ENCODE results near the gene CCDC88B.

CCDC88B gene

GRCh38 chr11:64347193-64347867 lies 7.3 kb downstream of the CCDC88B start:
- TF ChIP-seq, protein P1, sequence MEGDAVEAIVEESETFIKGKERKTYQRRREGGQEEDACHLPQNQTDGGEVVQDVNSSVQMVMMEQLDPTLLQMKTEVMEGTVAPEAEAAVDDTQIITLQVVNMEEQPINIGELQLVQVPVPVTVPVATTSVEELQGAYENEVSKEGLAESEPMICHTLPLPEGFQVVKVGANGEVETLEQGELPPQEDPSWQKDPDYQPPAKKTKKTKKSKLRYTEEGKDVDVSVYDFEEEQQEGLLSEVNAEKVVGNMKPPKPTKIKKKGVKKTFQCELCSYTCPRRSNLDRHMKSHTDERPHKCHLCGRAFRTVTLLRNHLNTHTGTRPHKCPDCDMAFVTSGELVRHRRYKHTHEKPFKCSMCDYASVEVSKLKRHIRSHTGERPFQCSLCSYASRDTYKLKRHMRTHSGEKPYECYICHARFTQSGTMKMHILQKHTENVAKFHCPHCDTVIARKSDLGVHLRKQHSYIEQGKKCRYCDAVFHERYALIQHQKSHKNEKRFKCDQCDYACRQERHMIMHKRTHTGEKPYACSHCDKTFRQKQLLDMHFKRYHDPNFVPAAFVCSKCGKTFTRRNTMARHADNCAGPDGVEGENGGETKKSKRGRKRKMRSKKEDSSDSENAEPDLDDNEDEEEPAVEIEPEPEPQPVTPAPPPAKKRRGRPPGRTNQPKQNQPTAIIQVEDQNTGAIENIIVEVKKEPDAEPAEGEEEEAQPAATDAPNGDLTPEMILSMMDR (IDR thresholded peaks at IDR 0.05; ENCODE audit: low read depth, low read length), result no peak
- no peak overlapping the region for H3K4me3 ChIP-seq (ENCODE audit: low read depth, low read length)

GRCh38 chr11:64348383-64349024 lies 8.5 kb downstream of the CCDC88B start:
- TF ChIP-seq, protein P1 (IDR thresholded peaks at IDR 0.05; ENCODE audit: low read depth, low read length), result no peak

GRCh38 chr11:64349025-64349387 lies 9.0 kb downstream of the CCDC88B start:
- TF ChIP-seq, protein P1 (IDR thresholded peaks at IDR 0.05; ENCODE audit: low read depth, low read length), result no peak
- no peak overlapping the region for H3K4me3 ChIP-seq (ENCODE audit: low read depth, low read length)

More at GRCh38 chr11:64348383-64349024, 8.5 kb downstream of the CCDC88B start:
- H3K4me3 ChIP-seq (ENCODE audit: low read depth, low read length), result no peak overlapping the region

DNA sequence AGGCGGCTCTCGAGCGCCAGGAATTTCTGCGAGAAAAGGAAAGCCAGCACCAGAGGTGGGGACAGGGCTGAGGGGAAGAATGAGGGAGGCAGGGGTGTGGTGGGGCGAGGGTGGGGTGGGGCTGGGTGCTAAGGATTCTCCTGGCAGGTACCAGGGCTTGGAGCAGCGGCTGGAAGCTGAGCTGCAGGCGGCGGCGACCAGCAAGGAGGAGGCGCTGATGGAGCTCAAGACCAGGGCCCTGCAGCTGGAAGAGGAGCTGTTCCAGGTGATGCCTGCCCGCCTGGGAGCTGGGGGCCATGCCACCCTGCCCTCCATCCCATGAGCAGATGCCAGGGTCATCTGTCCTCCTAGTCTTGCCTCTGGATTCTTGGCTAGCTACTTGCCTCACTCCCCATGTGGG lies 9.4 kb downstream of the CCDC88B start:
- H3K4me3 ChIP-seq (ENCODE audit: low read depth, low read length), result no peak overlapping the region
- TF ChIP-seq, protein P1 (IDR thresholded peaks at IDR 0.05; ENCODE audit: low read depth, low read length), result no peak

DNA sequence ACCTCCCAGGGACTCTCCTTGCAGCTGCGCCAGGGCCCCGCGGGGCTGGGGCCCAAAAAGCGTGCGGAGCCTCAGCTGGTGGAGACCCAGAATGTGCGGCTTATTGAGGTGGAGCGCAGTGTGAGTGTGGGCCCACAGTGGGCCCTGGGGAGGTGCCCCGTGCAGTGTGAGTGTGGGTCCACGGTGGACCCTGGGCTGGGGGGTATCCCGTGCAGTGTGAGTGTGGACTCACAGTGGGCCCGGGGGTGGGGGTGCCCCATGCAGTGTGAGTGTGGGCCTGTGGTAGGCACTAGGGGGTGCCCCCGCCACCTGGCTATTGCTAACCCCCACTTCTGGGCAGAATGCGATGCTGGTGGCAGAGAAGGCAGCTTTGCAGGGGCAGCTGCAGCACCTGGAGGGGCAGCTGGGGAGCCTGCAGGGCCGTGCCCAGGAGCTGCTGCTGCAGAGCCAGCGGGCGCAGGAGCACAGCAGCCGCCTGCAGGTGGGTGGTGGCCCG lies 11.2 kb downstream of the CCDC88B start:
- H3K4me3 ChIP-seq (ENCODE audit: low read depth, low read length), result no peak overlapping the region
- TF ChIP-seq, protein P1 (IDR thresholded peaks at IDR 0.05; ENCODE audit: low read depth, low read length), result no peak

- TF ChIP-seq, protein P1 (IDR thresholded peaks at IDR 0.05; ENCODE audit: low read depth, low read length), result no peak
- no peak overlapping the region for H3K4me3 ChIP-seq (ENCODE audit: low read depth, low read length)
Measured at GRCh38 chr11:64352099-64352994, 12.3 kb downstream of the CCDC88B start.
